ENCODE measurements around the gene RBFOX1. TPM values are rescaled to one million over a fixed set of nuclear protein-coding genes. Genes with fewer than 3 reads are reported as not detected.

Gene RBFOX1
- total RNA-seq, 1 donor from 2014 or later: not detected

DNA sequence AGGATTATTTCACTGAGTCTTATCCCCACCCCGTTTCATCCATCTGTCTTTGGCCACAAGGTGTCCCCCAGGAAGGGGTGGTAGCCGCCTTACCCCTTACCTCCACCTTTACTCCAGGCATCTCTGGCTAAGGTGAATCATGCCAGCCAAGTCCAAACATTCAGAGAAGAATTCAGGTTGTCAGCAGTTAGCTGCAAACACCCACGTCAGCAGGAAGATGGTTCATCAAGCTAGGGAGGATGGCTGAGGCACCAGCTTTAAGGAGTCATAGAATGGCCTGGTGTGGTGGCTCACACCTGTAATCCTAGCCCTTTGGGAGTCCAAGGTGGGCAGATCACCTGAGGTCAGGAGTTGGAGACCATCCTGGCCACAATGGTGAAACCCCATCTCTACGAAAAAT, 61.0 kb downstream of the RBFOX1 start:
- TF ChIP-seq, protein P1, sequence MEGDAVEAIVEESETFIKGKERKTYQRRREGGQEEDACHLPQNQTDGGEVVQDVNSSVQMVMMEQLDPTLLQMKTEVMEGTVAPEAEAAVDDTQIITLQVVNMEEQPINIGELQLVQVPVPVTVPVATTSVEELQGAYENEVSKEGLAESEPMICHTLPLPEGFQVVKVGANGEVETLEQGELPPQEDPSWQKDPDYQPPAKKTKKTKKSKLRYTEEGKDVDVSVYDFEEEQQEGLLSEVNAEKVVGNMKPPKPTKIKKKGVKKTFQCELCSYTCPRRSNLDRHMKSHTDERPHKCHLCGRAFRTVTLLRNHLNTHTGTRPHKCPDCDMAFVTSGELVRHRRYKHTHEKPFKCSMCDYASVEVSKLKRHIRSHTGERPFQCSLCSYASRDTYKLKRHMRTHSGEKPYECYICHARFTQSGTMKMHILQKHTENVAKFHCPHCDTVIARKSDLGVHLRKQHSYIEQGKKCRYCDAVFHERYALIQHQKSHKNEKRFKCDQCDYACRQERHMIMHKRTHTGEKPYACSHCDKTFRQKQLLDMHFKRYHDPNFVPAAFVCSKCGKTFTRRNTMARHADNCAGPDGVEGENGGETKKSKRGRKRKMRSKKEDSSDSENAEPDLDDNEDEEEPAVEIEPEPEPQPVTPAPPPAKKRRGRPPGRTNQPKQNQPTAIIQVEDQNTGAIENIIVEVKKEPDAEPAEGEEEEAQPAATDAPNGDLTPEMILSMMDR (IDR thresholded peaks at IDR 0.05): no peak

DNA sequence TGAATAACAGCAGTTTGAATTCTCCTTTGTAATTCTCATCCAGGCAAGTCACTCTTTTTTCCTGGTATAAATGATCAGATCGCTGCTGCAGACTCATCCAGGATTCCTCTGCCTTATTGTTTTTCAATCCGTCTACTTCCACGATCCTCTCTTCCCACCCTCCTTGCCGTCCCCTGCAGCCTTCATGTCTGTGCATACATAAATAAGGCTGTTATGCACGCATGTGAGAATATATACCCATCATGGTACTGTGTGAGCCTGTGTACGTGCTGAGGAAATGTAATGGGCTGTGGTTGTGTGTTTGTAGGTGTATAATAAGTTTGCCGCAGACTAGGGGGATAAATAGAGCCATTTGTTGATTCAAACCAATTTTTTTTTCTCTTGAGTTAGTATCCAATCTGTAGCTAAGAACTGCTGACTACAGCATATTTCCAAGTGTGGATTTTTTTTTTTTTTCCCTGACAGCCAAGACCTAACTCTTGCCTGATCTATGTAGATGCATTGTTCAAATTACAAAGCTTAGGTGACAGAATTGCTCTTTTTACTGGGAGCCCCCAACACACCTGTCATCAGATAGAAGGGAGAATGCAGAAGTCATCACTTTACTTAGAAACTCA, 62.2 kb downstream of the RBFOX1 start:
- Mint-ChIP-seq H3K4me3 (ENCODE audit: unreplicated experiment) (no peak overlapping the region), H3K9me3 (ENCODE audit: unreplicated experiment) (peaks cover 22% of the 10 kb centered on the region), H3K27me3 (ENCODE audit: unreplicated experiment) (no peaks in the 10 kb centered on the region), H3K36me3 (ENCODE audit: unreplicated experiment) (no peaks in the 10 kb centered on the region), H3K4me1 (ENCODE audit: unreplicated experiment) (no peaks in the 10 kb centered on the region), H3K27ac (ENCODE audit: unreplicated experiment) (no peak overlapping the region)
- TF ChIP-seq, protein P1 (IDR thresholded peaks at IDR 0.05): no peak
- no peak for DNase-seq (ENCODE audit: extremely low spot score, unreplicated experiment)

More for the DNA sequence above, 61.0 kb downstream of the RBFOX1 start:
- no peak overlapping the region for H3K4me3 Mint-ChIP-seq (ENCODE audit: unreplicated experiment)
- H3K27ac Mint-ChIP-seq (ENCODE audit: unreplicated experiment): no peak overlapping the region
- H3K36me3 Mint-ChIP-seq (ENCODE audit: unreplicated experiment): no peaks in the 10 kb centered on the region
- peaks cover 24% of the 10 kb centered on the region for H3K9me3 Mint-ChIP-seq (ENCODE audit: unreplicated experiment)
- no peak for DNase-seq (ENCODE audit: extremely low spot score, unreplicated experiment)
- no peaks in the 10 kb centered on the region for H3K27me3 Mint-ChIP-seq (ENCODE audit: unreplicated experiment)
- H3K4me1 Mint-ChIP-seq (ENCODE audit: unreplicated experiment): no peaks in the 10 kb centered on the region

DNA sequence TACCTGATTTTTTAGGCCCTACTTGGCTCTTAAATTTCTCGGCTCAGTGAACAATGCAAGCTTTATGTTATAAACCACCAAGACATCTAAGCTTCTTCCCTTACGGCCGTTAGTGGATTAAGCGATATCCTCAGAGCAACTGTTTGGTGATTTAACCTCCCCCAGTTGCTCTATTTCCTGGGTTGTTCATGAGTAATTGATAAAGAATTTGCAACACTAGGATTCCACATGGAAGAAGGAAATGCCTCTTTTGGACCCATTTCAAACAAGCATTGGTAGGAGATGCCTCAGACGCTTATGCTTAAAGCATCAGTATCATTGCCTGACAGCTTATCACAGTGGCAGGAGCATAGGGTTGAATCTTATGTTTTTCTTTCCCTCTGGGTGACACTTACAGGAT, 65.3 kb downstream of the RBFOX1 start:
- TF ChIP-seq, protein P1 (IDR thresholded peaks at IDR 0.05): no peak
- Mint-ChIP-seq H3K27ac (ENCODE audit: unreplicated experiment) (no peak overlapping the region), H3K4me1 (ENCODE audit: unreplicated experiment) (no peaks in the 10 kb centered on the region), H3K27me3 (ENCODE audit: unreplicated experiment) (no peaks in the 10 kb centered on the region), H3K4me3 (ENCODE audit: unreplicated experiment) (no peak overlapping the region), H3K36me3 (ENCODE audit: unreplicated experiment) (no peaks in the 10 kb centered on the region), H3K9me3 (ENCODE audit: unreplicated experiment) (peaks cover 13% of the 10 kb centered on the region)
- DNase-seq (ENCODE audit: extremely low spot score, unreplicated experiment): no peak

DNA sequence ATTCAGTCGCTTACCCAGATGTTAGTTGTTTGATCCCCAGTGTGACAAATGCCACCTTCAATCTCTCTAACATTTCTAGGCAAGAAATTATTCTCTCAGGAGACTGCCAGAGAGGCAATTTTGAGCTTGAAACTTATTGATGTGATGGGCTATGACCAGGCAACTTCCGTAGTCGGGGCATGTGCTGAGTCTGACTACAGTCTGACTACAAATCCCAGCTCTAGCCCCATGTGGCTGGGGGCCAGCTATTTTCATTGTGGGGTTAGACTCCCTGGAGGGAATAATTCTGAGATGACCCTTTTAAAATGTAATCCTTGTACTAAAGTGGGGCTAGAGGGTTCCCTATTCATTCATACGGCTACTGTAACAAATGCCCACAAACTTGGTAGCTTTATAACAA, 65.9 kb downstream of the RBFOX1 start:
- Mint-ChIP-seq H3K4me3 (ENCODE audit: unreplicated experiment) (no peak overlapping the region), H3K27ac (ENCODE audit: unreplicated experiment) (no peak overlapping the region), H3K9me3 (ENCODE audit: unreplicated experiment) (peaks cover 13% of the 10 kb centered on the region), H3K27me3 (ENCODE audit: unreplicated experiment) (no peaks in the 10 kb centered on the region), H3K4me1 (ENCODE audit: unreplicated experiment) (no peaks in the 10 kb centered on the region), H3K36me3 (ENCODE audit: unreplicated experiment) (no peaks in the 10 kb centered on the region)
- no peak for DNase-seq (ENCODE audit: extremely low spot score, unreplicated experiment)
- TF ChIP-seq, protein P1 (IDR thresholded peaks at IDR 0.05): no peak

DNA sequence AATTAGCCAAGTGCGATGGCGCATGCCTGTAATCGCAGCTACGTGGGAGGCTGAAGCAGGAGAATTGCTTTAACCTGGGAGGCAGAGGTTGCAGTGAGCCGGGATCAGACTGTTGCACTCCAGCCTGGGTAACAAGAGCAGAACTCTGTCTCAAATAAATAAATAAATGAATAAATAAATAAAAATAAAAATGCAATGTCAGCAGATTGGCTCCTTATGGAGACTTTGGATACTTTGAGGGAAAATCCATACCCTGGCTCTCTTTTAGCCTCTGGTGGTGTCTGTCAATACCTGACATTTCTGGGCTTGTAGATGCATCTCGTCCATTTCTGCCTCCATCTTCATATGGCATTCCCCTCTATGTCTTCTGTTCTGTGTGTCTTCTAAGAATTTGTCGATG, 66.7 kb downstream of the RBFOX1 start:
- no peaks in the 10 kb centered on the region for H3K36me3 Mint-ChIP-seq (ENCODE audit: unreplicated experiment)
- H3K4me1 Mint-ChIP-seq (ENCODE audit: unreplicated experiment): no peaks in the 10 kb centered on the region
- no peaks in the 10 kb centered on the region for H3K27me3 Mint-ChIP-seq (ENCODE audit: unreplicated experiment)
- peaks cover 12% of the 10 kb centered on the region for H3K9me3 Mint-ChIP-seq (ENCODE audit: unreplicated experiment)
- H3K27ac Mint-ChIP-seq (ENCODE audit: unreplicated experiment): no peak overlapping the region
- no peak for DNase-seq (ENCODE audit: extremely low spot score, unreplicated experiment)
- H3K4me3 Mint-ChIP-seq (ENCODE audit: unreplicated experiment): no peak overlapping the region
- TF ChIP-seq, protein P1 (IDR thresholded peaks at IDR 0.05): no peak
